GM12864 (cell line): ENCODE results near the gene LSAMP.

Experiments
- DNase-seq: peaks from one replicate; pipeline ENCODE4 v3.0.0-alpha.2; 2011; ENCODE audit warnings: low read depth
- H3K4me3 ChIP-seq: 2 replicates; pipeline ENCODE4 v1.5.1; 2011; ENCODE audit warnings: mild to moderate bottlenecking, low read depth, low read length, control low read depth
- CTCF ChIP-seq: IDR thresholded peaks from 2 replicates; pipeline ENCODE4 v1.5.1; 2011; ENCODE audit warnings: low read depth, mild to moderate bottlenecking, moderate library complexity, low read length, control low read depth, inconsistent platforms; ENCODE audit errors: missing control alignments

Gene LSAMP

GRCh38 chr3:115835946-115836345, 609.3 kb downstream of the LSAMP start:
- no peak for DNase-seq
- TF ChIP-seq CTCF = no peak
- H3K4me3 ChIP-seq = no peak overlapping the region

- no peak overlapping the region for H3K4me3 ChIP-seq
- DNase-seq = no peak
- TF ChIP-seq CTCF = no peak
Observed at GRCh38 chr3:115834068-115834467, 611.2 kb downstream of the LSAMP start.

- no peak for TF ChIP-seq CTCF
- H3K4me3 ChIP-seq = no peak overlapping the region
- no peak for DNase-seq
Observed at GRCh38 chr3:115833074-115833473, 612.2 kb downstream of the LSAMP start.

GRCh38 chr3:115832265-115832664, 613.0 kb downstream of the LSAMP start:
- H3K4me3 ChIP-seq = no peak overlapping the region
- TF ChIP-seq CTCF = no peak
- no peak for DNase-seq

GRCh38 chr3:115831864-115832263, 613.4 kb downstream of the LSAMP start:
- H3K4me3 ChIP-seq = no peak overlapping the region
- no peak for DNase-seq
- no peak for TF ChIP-seq CTCF

- no peak for TF ChIP-seq CTCF
- no peak for DNase-seq
- H3K4me3 ChIP-seq = no peak overlapping the region
Observed at GRCh38 chr3:115830764-115831395, 614.4 kb downstream of the LSAMP start.

GRCh38 chr3:115828401-115828800, 616.9 kb downstream of the LSAMP start:
- H3K4me3 ChIP-seq = no peak overlapping the region
- no peak for DNase-seq
- TF ChIP-seq CTCF = no peak
